HG03103 (cell line): ENCODE measurements around the gene CBFA2T3.

Experiments
- ATAC-seq: cut with Tn5 transposase; IDR thresholded peaks from one replicate; pipeline ENCODE4 v1.9.1; 2021; ENCODE audit warnings: low read depth; ENCODE audit not compliant: unreplicated experiment

Gene CBFA2T3

GRCh38 chr16:88941913-88942909, 34.8 kb downstream of the CBFA2T3 start:
- ATAC-seq: no peak

- no peak for ATAC-seq
Observed at GRCh38 chr16:88940862-88941817, 35.9 kb downstream of the CBFA2T3 start.

- no peak for ATAC-seq
Observed at GRCh38 chr16:88939972-88940861, 36.8 kb downstream of the CBFA2T3 start.

- no peak for ATAC-seq
Observed at GRCh38 chr16:88939245-88939971, 37.6 kb downstream of the CBFA2T3 start.

- no peak for ATAC-seq
Observed at GRCh38 chr16:88938777-88939244, 38.2 kb downstream of the CBFA2T3 start.

GRCh38 chr16:88938119-88938776, 38.8 kb downstream of the CBFA2T3 start:
- ATAC-seq: no peak

- no peak for ATAC-seq
Observed at GRCh38 chr16:88937206-88937621, 39.8 kb downstream of the CBFA2T3 start.

GRCh38 chr16:88936556-88937205, 40.3 kb downstream of the CBFA2T3 start:
- ATAC-seq: no peak

GRCh38 chr16:88936008-88936555, 40.9 kb downstream of the CBFA2T3 start:
- no peak for ATAC-seq

- no peak for ATAC-seq
Observed at GRCh38 chr16:88934066-88934667, 42.8 kb downstream of the CBFA2T3 start.

GRCh38 chr16:88932929-88933328, 44.1 kb downstream of the CBFA2T3 start:
- ATAC-seq: no peak

- ATAC-seq: no peak
Observed at GRCh38 chr16:88931936-88932335, 45.1 kb downstream of the CBFA2T3 start.

- no peak for ATAC-seq
Observed at GRCh38 chr16:88931373-88931900, 45.6 kb downstream of the CBFA2T3 start.

- ATAC-seq: no peak
Observed at GRCh38 chr16:88930716-88931115, 46.3 kb downstream of the CBFA2T3 start.

GRCh38 chr16:88929091-88929445, 47.9 kb downstream of the CBFA2T3 start:
- ATAC-seq: no peak

GRCh38 chr16:88928405-88929090, 48.5 kb downstream of the CBFA2T3 start:
- no peak for ATAC-seq

GRCh38 chr16:88927661-88928060, 49.3 kb downstream of the CBFA2T3 start:
- ATAC-seq: no peak
